Cardiac fibroblast (primary cell): ENCODE measurements around the gene TRIM24.
A peak's percentile ranks its signal among the peaks of the same experiment; 100 is the strongest.

Experiments
- DNase-seq, 2 donors: peaks; one replicate each; pipeline versions ENCODE4 v3.0.0 to v3.0.0-alpha.2; 2010; ENCODE audit warnings: low read depth in 2 of 2
- H3K4me3 ChIP-seq, 2 donors: replicated peaks in 1 of 2; 1 replicate in 1 of 2; 2 replicates in 1 of 2; pipeline ENCODE4 v1.5.1; 2011; ENCODE audit warnings: low read depth in 2 of 2, low read length in 2 of 2, mild to moderate bottlenecking in 2 of 2, moderate library complexity in 1 of 2
- TF ChIP-seq, protein P1 (sequence below): IDR thresholded peaks from one replicate; pipeline ENCODE4 v1.5.1; 2011; ENCODE audit warnings: low read depth, mild to moderate bottlenecking, low read length, inconsistent platforms

TRIM24 gene

DNA sequence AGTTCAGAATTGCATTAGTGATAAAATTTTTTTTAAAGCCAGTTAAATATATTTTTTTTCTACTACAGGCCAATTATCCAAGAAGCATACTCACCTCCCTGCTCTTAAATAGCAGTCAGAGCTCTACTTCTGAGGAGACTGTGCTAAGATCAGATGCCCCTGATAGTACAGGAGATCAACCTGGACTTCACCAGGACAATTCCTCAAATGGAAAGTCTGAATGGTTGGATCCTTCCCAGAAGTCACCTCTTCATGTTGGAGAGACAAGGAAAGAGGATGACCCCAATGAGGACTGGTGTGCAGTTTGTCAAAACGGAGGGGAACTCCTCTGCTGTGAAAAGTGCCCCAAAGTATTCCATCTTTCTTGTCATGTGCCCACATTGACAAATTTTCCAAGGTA is 119.1 kb downstream of the TRIM24 start:
- H3K4me3 ChIP-seq: no peak overlapping the region
- DNase-seq: no peak
- TF ChIP-seq, protein P1, sequence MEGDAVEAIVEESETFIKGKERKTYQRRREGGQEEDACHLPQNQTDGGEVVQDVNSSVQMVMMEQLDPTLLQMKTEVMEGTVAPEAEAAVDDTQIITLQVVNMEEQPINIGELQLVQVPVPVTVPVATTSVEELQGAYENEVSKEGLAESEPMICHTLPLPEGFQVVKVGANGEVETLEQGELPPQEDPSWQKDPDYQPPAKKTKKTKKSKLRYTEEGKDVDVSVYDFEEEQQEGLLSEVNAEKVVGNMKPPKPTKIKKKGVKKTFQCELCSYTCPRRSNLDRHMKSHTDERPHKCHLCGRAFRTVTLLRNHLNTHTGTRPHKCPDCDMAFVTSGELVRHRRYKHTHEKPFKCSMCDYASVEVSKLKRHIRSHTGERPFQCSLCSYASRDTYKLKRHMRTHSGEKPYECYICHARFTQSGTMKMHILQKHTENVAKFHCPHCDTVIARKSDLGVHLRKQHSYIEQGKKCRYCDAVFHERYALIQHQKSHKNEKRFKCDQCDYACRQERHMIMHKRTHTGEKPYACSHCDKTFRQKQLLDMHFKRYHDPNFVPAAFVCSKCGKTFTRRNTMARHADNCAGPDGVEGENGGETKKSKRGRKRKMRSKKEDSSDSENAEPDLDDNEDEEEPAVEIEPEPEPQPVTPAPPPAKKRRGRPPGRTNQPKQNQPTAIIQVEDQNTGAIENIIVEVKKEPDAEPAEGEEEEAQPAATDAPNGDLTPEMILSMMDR: no peak

DNA sequence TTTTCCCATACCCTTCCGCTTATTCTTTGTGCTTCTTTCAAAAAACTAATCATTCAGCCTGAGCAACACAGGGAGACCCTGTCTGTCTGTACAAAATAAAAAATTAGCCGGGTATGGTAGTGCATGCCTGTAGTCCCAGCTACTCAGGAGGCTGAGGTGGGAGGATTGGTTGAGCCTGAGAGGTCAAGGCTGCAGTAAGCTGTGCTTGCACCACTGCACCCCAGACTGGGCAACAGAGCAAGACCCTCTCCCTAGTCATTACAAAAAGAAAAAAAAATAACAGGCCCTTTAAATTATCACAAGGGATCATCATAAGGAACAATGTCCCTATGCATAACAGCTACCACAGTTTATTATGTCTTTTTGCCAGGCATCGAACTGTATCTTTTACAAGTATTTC is 119.6 kb downstream of the TRIM24 start:
- no peak for DNase-seq
- TF ChIP-seq, protein P1: no peak
- no peak overlapping the region for H3K4me3 ChIP-seq

DNA sequence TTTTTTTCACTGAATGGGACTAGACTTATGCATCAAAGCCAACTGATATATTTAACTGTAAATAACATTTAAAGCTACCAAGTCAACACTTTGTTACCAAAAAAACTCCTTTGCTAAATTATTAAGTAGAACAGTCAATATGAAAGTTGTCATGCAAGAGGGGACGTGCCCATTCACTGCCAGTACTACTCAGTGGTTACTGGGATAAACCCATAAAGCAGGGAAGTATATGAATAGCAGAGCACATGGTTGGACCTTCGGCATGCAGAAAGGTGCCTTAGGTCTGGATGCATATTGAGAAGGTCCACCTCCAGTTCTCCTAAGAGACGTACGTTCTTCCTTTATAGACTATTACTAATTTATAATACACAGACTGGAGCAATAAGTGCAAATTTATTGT is 121.0 kb downstream of the TRIM24 start:
- no peak for DNase-seq
- no peak overlapping the region for H3K4me3 ChIP-seq
- TF ChIP-seq, protein P1: no peak

DNA sequence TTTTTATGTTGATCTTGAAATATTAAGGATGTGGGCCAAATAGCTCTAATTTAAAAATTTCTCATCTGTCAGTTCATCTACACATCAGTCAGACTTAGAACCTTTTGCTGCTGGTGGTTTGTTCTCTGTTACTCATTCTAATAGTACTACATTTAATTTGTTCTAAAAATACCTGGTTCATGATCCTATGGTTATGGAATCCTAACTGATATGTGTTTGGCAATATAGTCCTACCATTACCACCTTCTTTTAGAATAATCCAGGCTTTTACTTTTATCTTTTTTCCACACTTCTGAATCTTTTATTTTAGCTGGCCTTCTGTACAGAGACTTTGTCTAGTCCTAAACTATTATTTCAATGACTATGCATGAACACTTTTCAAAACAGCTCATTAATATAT is 124.2 kb downstream of the TRIM24 start:
- no peak overlapping the region for H3K4me3 ChIP-seq
- TF ChIP-seq, protein P1: no peak
- DNase-seq: peak in 1 of 2 donors; percentile 10

DNA sequence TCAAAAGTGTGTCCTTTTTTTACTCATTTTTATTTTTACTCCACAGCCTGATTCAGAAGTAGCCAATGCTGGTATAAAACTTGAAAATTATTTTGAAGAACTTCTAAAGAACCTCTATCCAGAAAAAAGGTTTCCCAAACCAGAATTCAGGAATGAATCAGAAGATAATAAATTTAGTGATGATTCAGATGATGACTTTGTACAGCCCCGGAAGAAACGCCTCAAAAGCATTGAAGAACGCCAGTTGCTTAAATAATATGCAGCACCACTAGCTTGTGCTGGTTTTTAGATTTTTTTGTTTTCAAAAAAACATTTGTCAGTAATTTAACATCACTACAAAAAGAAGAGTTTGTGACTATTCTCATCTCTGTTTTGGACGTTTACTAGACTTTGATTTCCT is 124.6 kb downstream of the TRIM24 start:
- TF ChIP-seq, protein P1: no peak
- H3K4me3 ChIP-seq: no peak overlapping the region
- DNase-seq: peak in 1 of 2 donors; percentile 17

DNA sequence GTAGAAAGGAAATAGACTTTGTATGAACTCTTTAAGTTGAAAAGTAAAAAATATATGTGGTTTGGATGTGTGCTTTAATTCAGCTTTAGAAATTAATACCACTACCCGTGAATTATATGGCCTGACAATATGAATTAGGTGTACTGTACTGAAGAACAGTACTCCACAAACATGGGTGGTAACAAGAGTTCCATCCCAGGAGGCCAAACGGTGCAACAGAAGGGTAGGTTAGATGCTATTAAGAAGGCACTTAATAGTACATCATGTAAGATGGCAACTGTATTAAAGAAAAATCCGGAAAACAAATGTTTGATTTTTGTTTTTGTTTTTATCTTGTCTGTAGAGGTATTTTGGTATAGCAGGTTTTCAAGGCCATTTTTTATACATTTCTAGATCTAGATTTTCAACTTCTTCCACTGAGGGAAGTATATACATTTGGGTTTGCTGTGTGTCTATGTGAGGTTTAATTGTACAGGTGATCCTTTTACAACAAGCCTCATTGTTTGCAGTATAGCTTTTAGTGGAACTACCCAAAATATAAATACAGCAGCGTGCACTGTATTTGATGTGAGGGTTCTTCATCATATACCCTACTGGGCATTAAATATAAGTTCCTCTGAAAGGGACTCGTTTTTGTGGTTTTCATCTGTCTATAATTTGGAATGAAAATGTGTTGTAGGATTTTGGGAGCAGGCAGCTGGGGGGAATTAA is 125.4 kb downstream of the TRIM24 start:
- H3K4me3 ChIP-seq: no peak overlapping the region
- no peak for DNase-seq
- TF ChIP-seq, protein P1: no peak

DNA sequence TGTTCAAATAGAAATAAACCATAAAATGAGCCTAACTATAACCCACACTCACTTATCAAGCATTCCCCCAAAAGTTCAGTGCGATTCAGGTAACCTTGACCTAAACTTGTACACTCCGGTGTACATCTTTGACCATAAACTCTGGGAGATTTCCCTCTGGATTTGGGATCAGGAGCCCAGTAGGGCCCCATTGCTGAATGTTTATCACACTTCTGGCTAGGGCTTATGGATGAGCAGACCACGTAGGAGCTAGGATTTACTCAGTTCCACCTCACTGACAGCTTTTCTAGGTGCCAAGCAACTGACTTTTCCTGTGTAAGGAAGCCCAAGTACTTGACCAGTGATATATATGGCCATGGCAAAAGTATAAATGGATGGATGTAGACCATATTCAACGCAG is 127.4 kb downstream of the TRIM24 start:
- TF ChIP-seq, protein P1: no peak
- H3K4me3 ChIP-seq: no peak overlapping the region
- DNase-seq: no peak
